ENCODE measurements around the gene CIBAR2.
"Not testable (repeated sequence)": the region's sequence is repeated elsewhere in the genome, so short reads cannot be mapped to it uniquely, and the experiment has no call there.

CIBAR2 gene

DNA sequence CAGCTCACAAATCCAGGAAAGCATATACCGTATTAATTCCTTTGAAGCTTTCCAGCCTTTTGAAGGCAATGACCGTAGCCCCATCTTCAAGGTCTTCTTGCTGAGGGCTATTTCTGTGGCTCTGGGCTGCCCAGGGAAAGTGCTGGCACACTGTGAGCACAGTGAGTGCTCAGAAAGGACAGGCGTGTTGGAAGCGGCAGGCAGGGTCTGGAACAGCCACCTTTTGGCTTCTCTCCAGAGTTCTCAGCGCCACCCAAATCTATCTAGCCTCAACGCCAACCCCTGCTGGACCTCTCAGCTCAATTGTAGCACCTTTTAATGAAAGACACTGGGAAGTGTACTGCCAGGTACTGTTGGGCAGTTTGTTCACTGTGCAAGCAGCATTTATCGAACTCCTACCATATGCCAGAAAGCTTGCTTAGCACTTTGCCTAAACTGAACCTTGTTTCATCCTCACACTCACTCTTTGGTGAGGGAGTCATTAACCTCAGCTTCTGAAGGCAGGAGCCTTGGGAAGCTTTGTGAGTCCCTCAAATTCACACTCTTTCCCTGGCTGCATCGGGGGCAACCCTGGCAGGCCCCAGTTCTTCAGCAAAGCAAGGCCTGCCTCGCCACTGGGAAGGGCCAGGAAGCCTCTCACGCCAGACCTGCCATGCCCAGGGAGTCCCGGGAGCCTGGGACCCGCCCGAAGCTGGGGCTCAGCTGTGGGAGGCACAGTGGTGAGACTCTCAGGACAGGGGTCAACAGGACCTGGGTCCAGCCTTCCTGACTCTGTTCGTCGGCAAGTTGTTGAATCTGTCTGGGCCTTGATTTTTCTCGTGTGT, 13.5 kb upstream of the CIBAR2 start:
- Histone ChIP-seq H3K4me3 (no peak overlapping the region), H3K36me3 (no peaks in the 10 kb centered on the region), H3K27me3 (no peaks in the 10 kb centered on the region), H3K27ac (peak overlapping the region; percentile 60 to 73), H3K9me3 (no peaks in the 10 kb centered on the region), H3K4me1 (peaks cover 3 to 61% (median 44%) of the 10 kb centered on the region in 4 donors)
- TF ChIP-seq, protein P1, sequence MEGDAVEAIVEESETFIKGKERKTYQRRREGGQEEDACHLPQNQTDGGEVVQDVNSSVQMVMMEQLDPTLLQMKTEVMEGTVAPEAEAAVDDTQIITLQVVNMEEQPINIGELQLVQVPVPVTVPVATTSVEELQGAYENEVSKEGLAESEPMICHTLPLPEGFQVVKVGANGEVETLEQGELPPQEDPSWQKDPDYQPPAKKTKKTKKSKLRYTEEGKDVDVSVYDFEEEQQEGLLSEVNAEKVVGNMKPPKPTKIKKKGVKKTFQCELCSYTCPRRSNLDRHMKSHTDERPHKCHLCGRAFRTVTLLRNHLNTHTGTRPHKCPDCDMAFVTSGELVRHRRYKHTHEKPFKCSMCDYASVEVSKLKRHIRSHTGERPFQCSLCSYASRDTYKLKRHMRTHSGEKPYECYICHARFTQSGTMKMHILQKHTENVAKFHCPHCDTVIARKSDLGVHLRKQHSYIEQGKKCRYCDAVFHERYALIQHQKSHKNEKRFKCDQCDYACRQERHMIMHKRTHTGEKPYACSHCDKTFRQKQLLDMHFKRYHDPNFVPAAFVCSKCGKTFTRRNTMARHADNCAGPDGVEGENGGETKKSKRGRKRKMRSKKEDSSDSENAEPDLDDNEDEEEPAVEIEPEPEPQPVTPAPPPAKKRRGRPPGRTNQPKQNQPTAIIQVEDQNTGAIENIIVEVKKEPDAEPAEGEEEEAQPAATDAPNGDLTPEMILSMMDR (IDR thresholded peaks at IDR 0.05), result no peak
- intact Hi-C loops (cut with DNase I; ENCODE audit: low total_unique reads), result no loop called here
- no peak for DNase-seq

DNA sequence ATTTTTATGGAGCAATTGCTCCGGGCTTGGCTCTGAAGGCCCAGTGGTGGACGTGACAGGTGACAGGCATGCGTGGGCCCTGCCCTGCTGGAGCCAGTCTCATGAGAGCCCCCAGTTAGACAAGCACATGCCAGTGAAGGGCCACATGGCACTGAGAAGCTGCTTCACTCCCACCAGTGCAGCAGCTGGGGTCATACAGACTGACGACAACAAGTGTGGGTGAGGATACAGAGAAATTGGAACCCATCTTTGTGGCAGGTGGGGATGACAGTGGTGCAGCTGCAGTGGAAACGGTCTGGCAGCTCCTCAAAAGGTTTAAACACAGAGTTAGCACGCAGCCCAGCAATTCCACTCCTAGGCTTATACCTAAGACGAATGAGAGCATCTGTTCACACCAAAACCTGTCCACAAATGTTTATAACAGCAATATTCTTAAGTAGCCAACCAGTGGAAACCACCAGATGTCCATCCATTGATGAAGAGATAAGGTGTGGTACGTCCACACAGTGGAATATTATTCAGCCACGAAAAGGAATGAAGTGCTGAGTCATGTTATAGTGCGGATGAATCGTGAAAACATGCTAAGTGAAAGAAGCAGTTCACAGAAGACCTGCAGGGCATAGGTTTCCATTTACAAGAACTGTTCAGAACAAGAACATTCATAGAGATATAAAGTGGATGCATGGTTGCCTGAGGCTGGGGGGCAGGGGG, 12.5 kb upstream of the CIBAR2 start:
- H3K4me3 ChIP-seq, result no peak overlapping the region
- peak overlapping the region; percentile 72 to 73 for H3K27ac ChIP-seq
- intact Hi-C loops (cut with DNase I; ENCODE audit: low total_unique reads), result no loop called here
- H3K9me3 ChIP-seq, result no peaks in the 10 kb centered on the region
- TF ChIP-seq, protein P1 (IDR thresholded peaks at IDR 0.05), result no peak
- peaks cover 0 to 51% (median 34%) of the 10 kb centered on the region in 4 donors for H3K4me1 ChIP-seq
- no peak for DNase-seq
- no peaks in the 10 kb centered on the region for H3K36me3 ChIP-seq
- H3K27me3 ChIP-seq, result no peaks in the 10 kb centered on the region

DNA sequence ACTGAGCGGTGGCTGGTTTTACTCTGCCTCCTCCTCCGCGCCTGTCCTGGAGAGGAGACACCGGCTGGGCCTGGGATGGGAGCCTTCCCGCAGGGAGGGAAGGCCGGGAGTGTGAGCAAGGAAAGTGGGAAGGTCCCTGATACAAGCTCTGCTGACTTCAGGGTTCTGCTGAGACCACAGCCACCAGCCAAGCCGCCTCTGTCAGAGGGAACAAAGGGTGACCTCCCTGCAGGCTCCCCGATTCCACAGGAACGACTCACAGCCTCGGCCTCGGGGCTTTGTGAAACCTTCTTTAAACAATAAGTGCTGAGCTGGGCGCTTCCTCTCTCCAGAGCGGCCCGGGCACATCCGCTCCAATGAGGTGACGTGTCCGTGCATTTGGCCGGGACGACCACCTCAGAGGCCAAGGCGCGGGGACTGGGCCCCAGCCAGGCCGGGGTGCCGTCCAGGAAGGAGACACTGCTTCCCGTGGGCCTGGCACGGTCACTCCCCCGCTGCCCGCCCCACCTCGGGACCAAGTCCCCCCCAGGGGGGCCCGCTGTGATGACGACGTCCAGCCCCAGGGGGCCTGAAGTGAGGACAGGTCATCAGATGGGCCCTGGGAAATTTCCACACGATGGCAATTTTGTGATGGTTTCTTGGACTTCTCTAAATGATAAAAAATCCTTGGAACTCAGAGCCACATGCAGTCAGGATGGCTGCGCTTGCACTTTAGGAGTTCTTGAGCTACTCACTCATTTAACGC, 11.8 kb upstream of the CIBAR2 start:
- TF ChIP-seq, protein P1 (IDR thresholded peaks at IDR 0.05), result no peak
- DNase-seq, result peak; percentile 79 to 91
- intact Hi-C loops (cut with DNase I; ENCODE audit: low total_unique reads), result no loop called here

DNA sequence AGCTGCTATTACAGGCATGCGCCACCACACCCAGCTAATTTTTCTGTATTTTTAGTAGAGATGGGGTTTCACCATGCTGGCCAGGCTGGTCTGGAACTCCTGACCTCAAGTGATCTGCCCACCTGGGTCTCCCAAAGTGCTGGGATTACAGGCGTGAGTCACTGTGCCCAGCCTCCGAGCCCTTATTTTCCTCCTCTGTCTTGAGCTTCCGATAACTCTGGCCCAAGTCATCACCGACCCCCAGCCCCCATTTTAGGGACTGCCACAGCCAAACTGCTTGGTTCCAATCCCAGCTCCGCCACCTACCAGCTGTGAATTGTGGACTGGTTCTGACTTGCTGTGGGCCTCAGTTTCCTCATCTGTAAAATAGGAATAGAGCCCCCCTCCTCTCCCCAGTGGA, 11.2 kb upstream of the CIBAR2 start:
- H3K27me3 ChIP-seq; intact Hi-C loops (cut with DNase I; ENCODE audit: low total_unique reads); H3K9me3 ChIP-seq; DNase-seq; H3K36me3 ChIP-seq: not testable (repeated sequence)
- peak overlapping the region; percentile 72 to 73 for H3K27ac ChIP-seq
- peaks cover 0 to 41% (median 30%) of the 10 kb centered on the region in 4 donors for H3K4me1 ChIP-seq
- H3K4me3 ChIP-seq, result peak overlapping the region in 1 of 2 donors; percentile 5

More for the DNA sequence above, 11.8 kb upstream of the CIBAR2 start:
- Histone ChIP-seq H3K4me1 (peaks cover 0 to 44% (median 30%) of the 10 kb centered on the region in 4 donors), H3K4me3 (peak overlapping the region in 1 of 2 donors; percentile 5), H3K27ac (peak overlapping the region; percentile 72 to 73), H3K27me3 (no peaks in the 10 kb centered on the region), H3K9me3 (no peaks in the 10 kb centered on the region), H3K36me3 (no peaks in the 10 kb centered on the region)

DNA sequence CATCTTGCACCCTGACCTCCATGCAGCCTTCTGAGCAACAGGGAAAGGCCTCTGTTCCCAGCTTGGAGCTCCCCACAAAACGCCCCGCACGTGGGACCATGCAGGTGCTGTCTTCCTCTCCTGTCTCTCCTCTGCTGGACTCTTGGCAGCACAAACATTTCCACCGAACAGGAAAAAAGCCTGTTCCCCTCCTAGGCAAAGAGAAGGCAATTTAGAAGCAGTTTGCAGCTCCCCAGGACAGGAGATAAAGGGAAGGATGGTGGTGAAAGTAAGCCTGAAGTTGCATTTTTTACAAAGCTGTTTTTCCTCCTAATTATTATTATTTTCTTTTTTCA, 7.7 kb upstream of the CIBAR2 start:
- no peak for DNase-seq
- TF ChIP-seq, protein P1 (IDR thresholded peaks at IDR 0.05), result no peak
- intact Hi-C loops (cut with DNase I; ENCODE audit: low total_unique reads), result no loop called here

More for the DNA sequence above, 7.7 kb upstream of the CIBAR2 start:
- no peak overlapping the region for H3K27ac ChIP-seq
- no peaks in the 10 kb centered on the region for H3K36me3 ChIP-seq
- H3K27me3 ChIP-seq, result no peaks in the 10 kb centered on the region
- peaks cover 0 to 22% (median 14%) of the 10 kb centered on the region in 4 donors for H3K4me1 ChIP-seq
- no peak overlapping the region for H3K4me3 ChIP-seq
- no peaks in the 10 kb centered on the region for H3K9me3 ChIP-seq

All from tibial artery (tissue), 4 donors.